PC-3 (cell line): ENCODE measurements around the gene NYAP2. TPM values are rescaled to one million over a fixed set of nuclear protein-coding genes. Genes with fewer than 3 reads are reported as not detected.

ENCODE experiments used
- ATAC-seq: fragments of 200-7000 bp; cut with Tn5 transposase; 2 replicates; pipeline ENCODE4 v1.9.1; 2020; ENCODE audit warnings: mild to moderate bottlenecking, moderate library complexity
- BruUV-seq: library from RNA; stranded (reverse); fragments of 400-500 nt; replicated peaks from 2 replicates; lab custom pipeline; 2021; lab: Mats Ljungman, UMichigan
- CTCF ChIA-PET: fragments of 300-600 bp; sonication (Branson Sonifier 250); formaldehyde crosslinking; loops from one replicate; lab custom pipeline; 2022; ENCODE audit warnings: antibody characterized with exemption; lab: Charles Lee
- POLR2A ChIA-PET: fragments of 300-600 bp; sonication (Branson Sonifier 250); formaldehyde crosslinking; loops from one replicate; lab custom pipeline; 2022; ENCODE audit warnings: antibody characterized with exemption; ENCODE audit not compliant: unreplicated experiment; lab: Charles Lee
- DNase-seq: peaks from one replicate; pipeline ENCODE4 v3.0.0-alpha.2; 2015
- H2AFZ ChIP-seq: fragments of 300-600 bp; sonication (generic); 2 replicates; pipeline ENCODE4 v1.6.0; 2016; ENCODE audit warnings: antibody characterized with exemption, low read length
- H3F3A ChIP-seq: fragments of 300-600 bp; sonication (generic); one replicate; pipeline ENCODE4 v1.6.0; 2017; ENCODE audit warnings: antibody characterized with exemption, low read length, control low read depth, mild to moderate bottlenecking; ENCODE audit not compliant: unreplicated experiment
- H3K27ac ChIP-seq: fragments of 300-600 bp; sonication (generic); 2 replicates; pipeline ENCODE4 v1.5.1; 2016; ENCODE audit warnings: mild to moderate bottlenecking, low read length
- H3K27me3 ChIP-seq: fragments of 300-600 bp; sonication (generic); 2 replicates; pipeline ENCODE4 v1.6.1; 2016; ENCODE audit warnings: low read length, mixed read lengths
- H3K36me3 ChIP-seq: fragments of 300-600 bp; sonication (generic); 2 replicates; pipeline ENCODE4 v1.6.1; 2016; ENCODE audit warnings: low read depth, mixed run types, low read length, mixed read lengths
- H3K4me1 ChIP-seq: fragments of 300-600 bp; sonication (generic); 2 replicates; pipeline ENCODE4 v1.5.1; 2016; ENCODE audit warnings: low read length; ENCODE audit not compliant: insufficient read depth
- H3K4me2 ChIP-seq: fragments of 300-600 bp; sonication (generic); 2 replicates; pipeline ENCODE4 v1.6.0; 2016; ENCODE audit warnings: low read length
- H3K4me3 ChIP-seq: fragments of 300-600 bp; sonication (generic); 2 replicates; pipeline ENCODE4 v1.5.1; 2016; ENCODE audit warnings: mild to moderate bottlenecking, low read length, mixed read lengths
- H3K79me2 ChIP-seq: fragments of 300-600 bp; sonication (generic); 2 replicates; pipeline ENCODE4 v1.6.1; 2017; ENCODE audit warnings: low read length, mixed read lengths
- H3K9ac ChIP-seq: fragments of 300-600 bp; sonication (generic); 2 replicates; pipeline ENCODE4 v1.6.0; 2016; ENCODE audit warnings: mild to moderate bottlenecking, low read length
- H3K9me2 ChIP-seq: fragments of 300-600 bp; sonication (generic); replicated peaks from 2 replicates; pipeline ENCODE4 v1.6.1; 2016; ENCODE audit warnings: mixed run types, low read length, mixed read lengths
- H3K9me3 ChIP-seq: fragments of 300-600 bp; sonication (generic); 2 replicates; pipeline ENCODE4 v1.6.1; 2016; ENCODE audit warnings: low read length, mixed read lengths
- H4K20me1 ChIP-seq: fragments of 300-600 bp; sonication (generic); 2 replicates; pipeline ENCODE4 v1.6.1; 2016; ENCODE audit warnings: low read length, mixed read lengths
- CTCF ChIP-seq: fragments of 300-600 bp; sonication (generic); conservative IDR thresholded peaks from 2 replicates; pipeline ENCODE4 v1.5.1; 2017; ENCODE audit warnings: antibody characterized with exemption, low read depth, mild to moderate bottlenecking, low read length
- EZH2 ChIP-seq: fragments of 300-600 bp; sonication (generic); IDR thresholded peaks from one replicate; pipeline ENCODE4 v1.6.1; 2017; ENCODE audit warnings: antibody characterized with exemption, mild to moderate bottlenecking, low read length; ENCODE audit not compliant: unreplicated experiment
- EZH2phosphoT487 ChIP-seq: fragments of 300-600 bp; sonication (generic); IDR thresholded peaks from 2 replicates; pipeline ENCODE4 v1.6.1; 2018; ENCODE audit warnings: mild to moderate bottlenecking, antibody characterized with exemption, low read length, borderline replicate concordance
- intact Hi-C: fragments of 100-400 bp; cut with micrococcal nuclease; formaldehyde crosslinking; loops from 2 replicates; pipeline ENCODE4 v1.9.0; 2023
- total RNA-seq: library from RNA; depleted of rRNA; stranded (reverse); fragments of >200 nt; gene quantifications from 2 replicates; pipeline ENCODE4 v1.2.3, GENCODE V29; 2014

Gene NYAP2
- total RNA-seq, 1 experiment from 2014 or later = not detected

- CTCF ChIA-PET = no interaction called here
- BruUV-seq = no TSS peak
- intact Hi-C loops = no loop called here
- Histone ChIP-seq H4K20me1 (no peaks in the 10 kb centered on the region), H3K4me2 (no peak overlapping the region), H3K79me2 (no peaks in the 10 kb centered on the region), H3K4me1 (no peaks in the 10 kb centered on the region), H3K9ac (no peak overlapping the region), H3K27me3 (no peaks in the 10 kb centered on the region), H3K4me3 (no peak overlapping the region), H3F3A (no peaks in the 10 kb centered on the region), H3K9me2 (no peaks in the 10 kb centered on the region), H2AFZ (no peak overlapping the region), H3K36me3 (no peaks in the 10 kb centered on the region), H3K27ac (no peak overlapping the region), H3K9me3 (no peaks in the 10 kb centered on the region)
- ATAC-seq (no peak), DNase-seq (no peak)
- TF ChIP-seq EZH2 = no peak
- TF ChIP-seq CTCF = no peak
- no peak for TF ChIP-seq EZH2phosphoT487
- POLR2A ChIA-PET = no interaction called here
These were observed 62.9 kb downstream of the NYAP2 start for GRCh38 chr2:225462417-225462816.

- Histone ChIP-seq H3K36me3 (no peaks in the 10 kb centered on the region), H3K9ac (no peak overlapping the region), H3F3A (no peaks in the 10 kb centered on the region), H4K20me1 (no peaks in the 10 kb centered on the region), H3K27ac (no peak overlapping the region), H3K9me3 (no peaks in the 10 kb centered on the region), H3K4me1 (no peaks in the 10 kb centered on the region), H3K4me2 (no peak overlapping the region), H3K79me2 (no peaks in the 10 kb centered on the region), H2AFZ (no peak overlapping the region), H3K9me2 (no peaks in the 10 kb centered on the region), H3K4me3 (no peak overlapping the region), H3K27me3 (no peaks in the 10 kb centered on the region)
- BruUV-seq = no TSS peak
- peak; percentile 13; the same call in 1 of the 2 replicates for TF ChIP-seq CTCF
- TF ChIP-seq EZH2 = no peak
- POLR2A ChIA-PET = no interaction called here
- intact Hi-C loops = no loop called here
- DNase-seq (no peak), ATAC-seq (peak; percentile 71; the same call in 1 of the 2 replicates)
- CTCF ChIA-PET = no interaction called here
These were observed 63.4 kb downstream of the NYAP2 start for GRCh38 chr2:225462945-225463344.

- intact Hi-C loops = no loop called here
- no peaks in the 10 kb centered on the region for H3K36me3 ChIP-seq
- no peak overlapping the region for H3K27ac ChIP-seq
- no peak for DNase-seq
- no peaks in the 10 kb centered on the region for H3K4me1 ChIP-seq
- H3F3A ChIP-seq = no peaks in the 10 kb centered on the region
- H2AFZ ChIP-seq = no peak overlapping the region
- TSS peak; percentile 60 for BruUV-seq
- ChIA-PET POLR2A (no interaction called here), CTCF (no interaction called here)
- H3K9me2 ChIP-seq = no peaks in the 10 kb centered on the region
- no peak overlapping the region for H3K4me3 ChIP-seq
- no peaks in the 10 kb centered on the region for H4K20me1 ChIP-seq
- no peaks in the 10 kb centered on the region for H3K9me3 ChIP-seq
- ATAC-seq = no peak; the same call in 1 of the 2 replicates
- H3K9ac ChIP-seq = no peak overlapping the region
- H3K27me3 ChIP-seq = no peaks in the 10 kb centered on the region
- TF ChIP-seq CTCF (no peak), EZH2phosphoT487 (no peak), EZH2 (no peak)
- no peaks in the 10 kb centered on the region for H3K79me2 ChIP-seq
- no peak overlapping the region for H3K4me2 ChIP-seq
These were observed 63.9 kb downstream of the NYAP2 start for GRCh38 chr2:225463449-225463848.
